Peyer's patch (tissue), 4 donors: ENCODE data around the gene MTNR1B. TPM values are rescaled to one million over a fixed set of nuclear protein-coding genes. Genes with fewer than 3 reads are reported as not detected.

Source experiments
- DNase-seq, 3 donors: peaks; one replicate each; pipeline ENCODE4 v3.0.0-alpha.2; 2017 to 2019
- H3K27ac ChIP-seq, 4 donors: fragments of 200-600 bp; sonication (generic); one replicate each; pipeline ENCODE4 v1.5.1; 2016 to 2019
- H3K27me3 ChIP-seq, 2 donors: fragments of 200-600 bp; sonication (generic); one replicate each; pipeline ENCODE4 v1.5.1; 2019
- H3K36me3 ChIP-seq, 3 donors: fragments of 200-600 bp; sonication (generic); one replicate each; pipeline ENCODE4 v1.5.1; 2016 to 2019
- H3K4me1 ChIP-seq, 4 donors: fragments of 200-600 bp; sonication (generic); one replicate each; pipeline ENCODE4 v1.5.1; 2016 to 2019
- H3K4me3 ChIP-seq, 4 donors: fragments of 200-600 bp; sonication (generic); 1 replicate in 3 of 4; 2 replicates in 1 of 4; pipeline ENCODE4 v1.5.1; 2016 to 2019; ENCODE audit warnings: mild to moderate bottlenecking in 1 of 4
- H3K9me3 ChIP-seq, 4 donors: fragments of 200-600 bp; sonication (generic); one replicate each; pipeline ENCODE4 v1.5.1; 2016 to 2019; ENCODE audit warnings: mild to moderate bottlenecking in 1 of 4
- POLR2A ChIP-seq, 2 donors: fragments of 450-650 bp; IDR thresholded peaks; one replicate each; pipeline ENCODE4 v1.5.1; 2017; ENCODE audit warnings: antibody characterized with exemption in 2 of 2, mild to moderate bottlenecking in 2 of 2, moderate library complexity in 2 of 2
- total RNA-seq, 4 donors: library from RNA; depleted of rRNA; stranded (reverse); fragments of >200 nt; gene quantifications; one replicate each; pipeline ENCODE4 v1.1.0, GENCODE V29; 2016
- TF ChIP-seq, protein P1 (sequence below), 6 experiments: fragments of 450-650 bp in 4 of 6; fragments of 200-600 bp in 2 of 6; sonication (generic) in 1 of 6; IDR thresholded peaks; one replicate each; pipeline ENCODE4 v1.5.1; 2017 to 2019; ENCODE audit warnings: antibody characterized with exemption in 6 of 6, mild to moderate bottlenecking in 3 of 6, moderate library complexity in 1 of 6

Gene MTNR1B
- total RNA-seq, 4 donors from 2014 or later: not detected

DNA sequence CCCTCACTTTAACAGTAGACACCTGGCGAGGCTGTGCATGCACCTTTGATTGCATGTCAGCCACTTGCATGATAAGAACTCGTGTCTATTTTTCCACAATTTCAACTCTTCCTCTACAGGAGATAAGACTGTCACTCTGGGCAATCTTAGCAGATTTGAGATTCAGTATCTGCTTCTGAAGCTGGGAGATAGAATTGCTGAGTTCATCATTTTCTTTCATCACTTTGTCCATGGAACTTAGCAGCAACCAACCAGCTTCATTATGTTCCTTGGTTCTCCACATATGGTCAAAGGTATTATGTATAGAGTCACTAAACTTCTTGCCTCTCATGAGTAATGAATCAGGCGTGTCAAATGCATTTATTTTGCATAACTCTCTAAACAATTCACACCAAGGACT lies 17.1 kb downstream of the MTNR1B start:
- Histone ChIP-seq H3K4me1 (no peaks in the 10 kb centered on the region), H3K27me3 (no peaks in the 10 kb centered on the region), H3K27ac (no peak overlapping the region), H3K9me3 (no peaks in the 10 kb centered on the region), H3K36me3 (no peaks in the 10 kb centered on the region), H3K4me3 (no peak overlapping the region)
- TF ChIP-seq, protein P1, sequence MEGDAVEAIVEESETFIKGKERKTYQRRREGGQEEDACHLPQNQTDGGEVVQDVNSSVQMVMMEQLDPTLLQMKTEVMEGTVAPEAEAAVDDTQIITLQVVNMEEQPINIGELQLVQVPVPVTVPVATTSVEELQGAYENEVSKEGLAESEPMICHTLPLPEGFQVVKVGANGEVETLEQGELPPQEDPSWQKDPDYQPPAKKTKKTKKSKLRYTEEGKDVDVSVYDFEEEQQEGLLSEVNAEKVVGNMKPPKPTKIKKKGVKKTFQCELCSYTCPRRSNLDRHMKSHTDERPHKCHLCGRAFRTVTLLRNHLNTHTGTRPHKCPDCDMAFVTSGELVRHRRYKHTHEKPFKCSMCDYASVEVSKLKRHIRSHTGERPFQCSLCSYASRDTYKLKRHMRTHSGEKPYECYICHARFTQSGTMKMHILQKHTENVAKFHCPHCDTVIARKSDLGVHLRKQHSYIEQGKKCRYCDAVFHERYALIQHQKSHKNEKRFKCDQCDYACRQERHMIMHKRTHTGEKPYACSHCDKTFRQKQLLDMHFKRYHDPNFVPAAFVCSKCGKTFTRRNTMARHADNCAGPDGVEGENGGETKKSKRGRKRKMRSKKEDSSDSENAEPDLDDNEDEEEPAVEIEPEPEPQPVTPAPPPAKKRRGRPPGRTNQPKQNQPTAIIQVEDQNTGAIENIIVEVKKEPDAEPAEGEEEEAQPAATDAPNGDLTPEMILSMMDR (IDR thresholded peaks at IDR 0.05): no peak
- TF ChIP-seq POLR2A (IDR thresholded peaks at IDR 0.05): no peak
- DNase-seq: no peak

DNA sequence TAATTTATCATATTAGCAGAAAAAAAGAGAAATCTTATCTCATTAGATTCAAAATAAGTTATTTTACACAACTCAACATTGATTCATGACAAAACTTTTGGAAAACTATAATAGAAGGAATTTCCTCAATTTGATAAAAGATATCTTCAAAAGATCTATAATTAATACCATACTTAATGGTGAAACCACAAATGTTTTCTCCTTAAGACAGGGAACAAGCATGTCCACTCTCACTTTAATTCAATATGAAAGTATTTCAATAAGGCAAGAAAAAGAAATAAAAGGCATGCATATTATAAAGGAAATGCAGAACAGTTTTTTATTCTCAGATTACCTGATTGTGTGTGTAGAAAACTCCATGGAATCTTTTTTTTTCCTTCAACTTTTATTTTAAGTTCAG lies 23.6 kb downstream of the MTNR1B start:
- Histone ChIP-seq H3K4me1 (no peaks in the 10 kb centered on the region), H3K27ac (no peak overlapping the region), H3K4me3 (no peak overlapping the region), H3K36me3 (no peaks in the 10 kb centered on the region), H3K27me3 (no peaks in the 10 kb centered on the region), H3K9me3 (no peaks in the 10 kb centered on the region)
- TF ChIP-seq, protein P1 (IDR thresholded peaks at IDR 0.05): no peak
- no peak for TF ChIP-seq POLR2A (IDR thresholded peaks at IDR 0.05)
- DNase-seq: no peak

DNA sequence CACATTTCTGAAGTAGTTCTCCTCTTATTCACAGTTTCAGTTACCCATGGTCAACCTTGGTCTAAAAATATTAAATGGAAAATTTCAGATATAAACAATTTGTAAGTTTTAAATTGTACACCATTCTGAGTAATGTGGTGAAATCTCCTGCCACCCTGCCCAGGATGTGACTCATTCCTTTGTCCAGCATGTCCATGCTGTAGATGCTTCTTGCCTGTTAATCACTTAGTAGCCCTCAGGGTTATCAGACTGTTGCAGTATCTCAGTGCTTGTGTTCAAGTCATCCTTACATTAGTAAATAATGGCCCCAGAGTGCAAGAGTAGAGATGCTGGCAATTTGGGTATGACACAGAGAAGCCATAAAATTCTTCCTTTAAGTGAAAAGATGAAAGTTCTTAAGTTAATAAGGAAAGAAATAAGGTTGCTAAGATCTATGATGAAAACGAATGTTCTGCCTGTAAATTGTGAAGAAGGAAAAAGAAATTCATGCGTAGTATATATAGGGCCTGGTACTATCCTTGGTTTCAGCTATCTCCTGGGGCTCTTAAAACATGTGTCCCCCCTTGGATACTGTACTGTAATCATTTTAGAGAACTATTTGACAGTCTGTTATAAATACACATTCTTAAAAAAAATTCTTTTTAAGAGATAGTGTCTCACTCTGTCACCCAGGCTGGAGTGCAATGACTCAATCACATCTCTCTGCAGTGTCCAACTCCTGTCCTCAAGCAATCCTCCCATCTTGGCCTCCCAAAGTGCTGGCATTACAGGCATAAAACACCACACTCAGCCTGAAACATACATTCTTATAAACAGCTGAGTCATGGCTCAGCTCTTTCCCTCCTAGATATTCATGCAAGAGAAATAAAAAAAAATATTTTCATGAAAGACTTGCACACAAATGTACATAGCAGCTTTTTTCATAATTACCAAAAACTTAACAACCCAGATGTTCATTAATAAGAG lies 31.3 kb downstream of the MTNR1B start:
- DNase-seq: no peak
- Histone ChIP-seq H3K4me1 (no peaks in the 10 kb centered on the region), H3K27me3 (no peaks in the 10 kb centered on the region), H3K36me3 (no peaks in the 10 kb centered on the region), H3K4me3 (no peak overlapping the region), H3K9me3 (no peaks in the 10 kb centered on the region), H3K27ac (no peak overlapping the region)
- TF ChIP-seq, protein P1 (IDR thresholded peaks at IDR 0.05): no peak
- no peak for TF ChIP-seq POLR2A (IDR thresholded peaks at IDR 0.05)

DNA sequence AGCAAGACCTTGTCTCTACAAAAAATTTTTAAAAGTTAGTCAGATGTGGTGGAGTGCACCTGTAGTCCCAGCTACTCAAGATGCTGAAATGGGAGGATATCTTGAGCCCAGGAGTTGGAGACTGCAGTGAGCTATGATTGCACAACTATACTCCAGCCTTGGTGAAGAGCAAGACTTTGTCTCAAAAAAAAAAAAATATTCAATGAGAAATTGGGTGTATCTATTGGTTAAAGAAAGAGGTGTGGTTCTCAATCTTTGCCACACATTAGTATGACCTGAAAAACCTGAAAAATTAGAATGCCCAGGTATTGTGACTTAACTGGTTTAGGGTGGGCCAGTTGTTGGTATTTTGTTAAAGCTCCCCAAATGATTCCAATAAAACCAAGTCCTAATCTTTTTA lies 32.4 kb downstream of the MTNR1B start:
- no peaks in the 10 kb centered on the region for H3K4me1 ChIP-seq
- no peaks in the 10 kb centered on the region for H3K36me3 ChIP-seq
- TF ChIP-seq, protein P1 (IDR thresholded peaks at IDR 0.05): no peak
- TF ChIP-seq POLR2A (IDR thresholded peaks at IDR 0.05): no peak
- H3K4me3 ChIP-seq: no peak overlapping the region
- H3K9me3 ChIP-seq: no peaks in the 10 kb centered on the region
- H3K27me3 ChIP-seq: no peaks in the 10 kb centered on the region
- no peak overlapping the region for H3K27ac ChIP-seq
- no peak for DNase-seq

DNA sequence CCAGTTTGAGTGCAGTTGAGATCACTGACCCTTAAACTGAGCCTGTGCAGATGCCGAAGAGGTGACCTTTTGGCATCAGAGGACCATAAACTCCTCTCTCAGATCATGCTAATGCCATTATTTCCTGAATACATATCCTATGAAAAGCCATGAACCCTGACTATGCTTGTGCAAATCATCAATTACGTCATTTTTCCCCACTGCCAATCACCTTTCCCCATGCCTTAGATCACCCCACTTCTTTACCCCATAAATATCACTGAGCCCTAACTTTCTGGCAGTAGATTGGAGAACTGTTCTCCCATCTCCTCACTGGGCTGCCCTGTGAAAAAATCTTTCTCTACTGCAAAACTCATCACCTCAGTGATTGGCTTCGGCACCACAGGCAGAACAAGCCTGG lies 32.9 kb downstream of the MTNR1B start:
- no peak for TF ChIP-seq POLR2A (IDR thresholded peaks at IDR 0.05)
- TF ChIP-seq, protein P1 (IDR thresholded peaks at IDR 0.05): no peak
- no peaks in the 10 kb centered on the region for H3K4me1 ChIP-seq
- no peak overlapping the region for H3K4me3 ChIP-seq
- no peak overlapping the region for H3K27ac ChIP-seq
- H3K36me3 ChIP-seq: no peaks in the 10 kb centered on the region
- H3K9me3 ChIP-seq: no peaks in the 10 kb centered on the region
- DNase-seq: no peak
- H3K27me3 ChIP-seq: no peaks in the 10 kb centered on the region
